K562 (cell line): Measurements from ENCODE around the gene RAB32. TPM values are rescaled to one million over a fixed set of nuclear protein-coding genes. Genes with fewer than 3 reads are reported as not detected.

Experiments used
- CCNT2 ChIP-seq: IDR thresholded peaks from 2 replicates; pipeline ENCODE4 v1.6.1; 2011; ENCODE audit warnings: borderline replicate concordance, low read depth, mild to moderate bottlenecking, moderate library complexity, mixed read lengths, low read length; ENCODE audit not compliant: insufficient read length; ENCODE audit errors: extremely low read depth
- CTBP1 ChIP-seq: fragments of 450-650 bp; IDR thresholded peaks from 2 replicates; pipeline ENCODE4 v1.6.1; 2016; ENCODE audit warnings: borderline replicate concordance
- CXXC5 ChIP-seq: fragments of 250-450 bp; sonication (Bioruptor Pico); IDR thresholded peaks from 2 replicates; pipeline ENCODE4 v1.8.0; 2022; ENCODE audit warnings: inconsistent platforms, mild to moderate bottlenecking, moderate library complexity
- ETV5 ChIP-seq: sonication (generic); formaldehyde crosslinking; IDR thresholded peaks from 2 replicates; pipeline ENCODE4 v1.4.0; 2020; ENCODE audit warnings: low read depth, mild to moderate bottlenecking, missing genetic modification reagents
- HDAC8 ChIP-seq: fragments of 450-650 bp; IDR thresholded peaks from 2 replicates; pipeline ENCODE4 v1.6.1; 2016; ENCODE audit warnings: mild to moderate bottlenecking, missing genetic modification characterization, moderate library complexity, missing compliant biosample characterization
- MAZ ChIP-seq, 2 experiments: fragments of 450-650 bp in 1 of 2; sonication (generic) in 1 of 2; formaldehyde crosslinking; IDR thresholded peaks in 1 of 2; conservative IDR thresholded peaks in 1 of 2; 2 replicates each; pipeline versions ENCODE4 v1.4.0 to v1.5.0; 2020; ENCODE audit warnings: mild to moderate bottlenecking in 1 of 2, missing genetic modification reagents in 1 of 2
- PHF8 ChIP-seq: fragments of 200-600 bp; sonication (generic); IDR thresholded peaks from 2 replicates; pipeline ENCODE4 v1.6.1; 2012; ENCODE audit warnings: mixed run types, mild to moderate bottlenecking, inconsistent platforms, low read length, moderate library complexity, borderline replicate concordance
- PHTF2 ChIP-seq: fragments of 250-450 bp; sonication (Bioruptor Pico); IDR thresholded peaks from 2 replicates; pipeline ENCODE4 v1.5.0; 2021; ENCODE audit warnings: mild to moderate bottlenecking
- RB1 ChIP-seq: fragments of 450-650 bp; IDR thresholded peaks from 2 replicates; pipeline ENCODE4 v1.6.1; 2017; ENCODE audit warnings: low read depth, mild to moderate bottlenecking
- SMC3 ChIP-seq: conservative IDR thresholded peaks from 2 replicates; pipeline ENCODE4 v1.6.1; 2011; ENCODE audit warnings: low read depth, low read length, improper control_type of control experiment; ENCODE audit not compliant: insufficient read depth
- TARDBP ChIP-seq: fragments of 450-650 bp; IDR thresholded peaks from 2 replicates; pipeline ENCODE4 v1.6.1; 2016
- ZFX ChIP-seq: sonication (generic); formaldehyde crosslinking; IDR thresholded peaks from 2 replicates; pipeline ENCODE4 v1.8.0; 2022; ENCODE audit warnings: mild to moderate bottlenecking, missing genetic modification reagents, moderate library complexity
- ZNF583 ChIP-seq: fragments of 250-450 bp; sonication (Bioruptor Pico); IDR thresholded peaks from 2 replicates; pipeline ENCODE4 v1.4.0; 2020
- polyA plus RNA-seq, 8 experiments: library from polyadenylated mRNA; depleted of rRNA in 4 of 8; stranded (reverse) in 5 of 8; unstranded in 3 of 8; fragments of >200 nt; fragmentation: Nextera tagmentation in 2 of 8; fragmentation: Illumina TruSeq in 1 of 8; extraction: Ambion mirVana in 2 of 8; extraction: Trizol in 1 of 8; gene quantifications; 2 replicates each; pipeline versions ENCODE4 v1.2.1 to v1.2.3, GENCODE V29; 2011 to 2014; ENCODE audit warnings: inconsistent platforms in 1 of 8, missing spikeins in 1 of 8
- total RNA-seq, 7 experiments: library from RNA; depleted of rRNA in 6 of 7; stranded (reverse); fragments of >200 nt in 6 of 7; fragmentation: Illumina TruSeq in 2 of 7; extraction: Trizol in 2 of 7; gene quantifications; 2 replicates each; pipeline versions ENCODE4 v1.2.1 to v1.2.3, GENCODE V29; 2011 to 2021; ENCODE audit warnings: low replicate concordance in 1 of 7
- TF ChIP-seq, protein P1 (sequence below): fragments of 450-650 bp; IDR thresholded peaks from 2 replicates; pipeline ENCODE4 v1.6.1; 2018; ENCODE audit not compliant: partially characterized antibody
- TF ChIP-seq, protein P2 (sequence below): fragments of 150-350 bp; conservative IDR thresholded peaks from 2 replicates; pipeline ENCODE4 v1.6.1; 2014; ENCODE audit warnings: low read length
- TF ChIP-seq, protein P3 (sequence below): fragments of 250-450 bp; sonication (Bioruptor Pico); IDR thresholded peaks from 2 replicates; pipeline ENCODE4 v1.5.1; 2021; ENCODE audit warnings: mild to moderate bottlenecking
- TF ChIP-seq, protein P4 (sequence below): sonication (generic); formaldehyde crosslinking; IDR thresholded peaks from 2 replicates; pipeline ENCODE4 v1.8.1; 2023; ENCODE audit warnings: mild to moderate bottlenecking, missing genetic modification reagents

RAB32 gene
- total and polyA plus RNA-seq, 9 of the 15 experiments (the other 6 are each of a cell fraction or from before 2014, with no cell fraction given), result 2.5 to 16.6 (median 11.0) TPM

DNA sequence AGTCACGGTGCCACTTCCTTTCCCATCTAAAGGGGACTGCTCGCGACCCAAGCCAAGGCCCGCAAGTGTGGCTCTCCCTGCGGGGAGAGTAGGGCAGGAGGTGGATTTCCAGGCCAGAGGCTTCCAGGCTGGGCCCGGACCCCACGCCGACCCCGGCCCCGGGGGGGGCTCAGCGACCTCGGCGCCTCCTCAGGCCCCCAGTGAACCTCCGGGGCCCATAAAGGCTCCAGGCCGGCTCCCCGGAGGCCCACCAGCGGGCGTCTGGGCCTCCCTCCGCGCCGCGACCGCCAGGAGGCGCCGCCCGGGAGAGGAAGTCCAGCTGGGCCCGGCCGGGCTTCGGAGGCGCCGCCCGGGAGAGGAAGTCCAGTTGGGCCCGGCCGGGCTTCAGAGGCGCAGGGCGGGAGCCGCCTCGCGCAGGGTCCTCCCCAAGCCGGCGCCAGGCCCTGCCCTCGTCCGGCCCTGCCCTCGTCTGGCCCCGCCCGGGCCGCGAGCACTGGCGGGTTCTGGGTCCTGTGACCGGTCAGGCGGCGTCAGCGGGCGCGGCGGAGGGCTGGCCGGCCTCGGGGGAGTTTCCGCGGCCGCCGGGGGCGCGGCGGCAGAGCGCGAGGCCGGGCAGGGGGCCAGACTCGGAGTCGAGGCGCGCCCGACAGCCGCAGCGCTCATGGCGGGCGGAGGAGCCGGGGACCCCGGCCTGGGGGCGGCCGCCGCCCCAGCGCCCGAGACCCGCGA lies at the start of gene RAB32 (continued):
- peak; percentile 65; the same call in 1 of the 2 replicates for TF ChIP-seq PHF8
- peak; percentile 67; the same call in 1 of the 2 replicates for TF ChIP-seq ETV5 (CRISPR knock-in tag)
- TF ChIP-seq CCNT2, result peak; percentile 94
- peak; percentile 95 for TF ChIP-seq ZFX (CRISPR knock-in tag)
- peak; percentile 73 to 90 for TF ChIP-seq MAZ (CRISPR knock-in tag; conservative IDR thresholded peaks at IDR 0.05 in 1 of 2, IDR thresholded peaks at IDR 0.05 in 1 of 2)
- TF ChIP-seq, protein P1, sequence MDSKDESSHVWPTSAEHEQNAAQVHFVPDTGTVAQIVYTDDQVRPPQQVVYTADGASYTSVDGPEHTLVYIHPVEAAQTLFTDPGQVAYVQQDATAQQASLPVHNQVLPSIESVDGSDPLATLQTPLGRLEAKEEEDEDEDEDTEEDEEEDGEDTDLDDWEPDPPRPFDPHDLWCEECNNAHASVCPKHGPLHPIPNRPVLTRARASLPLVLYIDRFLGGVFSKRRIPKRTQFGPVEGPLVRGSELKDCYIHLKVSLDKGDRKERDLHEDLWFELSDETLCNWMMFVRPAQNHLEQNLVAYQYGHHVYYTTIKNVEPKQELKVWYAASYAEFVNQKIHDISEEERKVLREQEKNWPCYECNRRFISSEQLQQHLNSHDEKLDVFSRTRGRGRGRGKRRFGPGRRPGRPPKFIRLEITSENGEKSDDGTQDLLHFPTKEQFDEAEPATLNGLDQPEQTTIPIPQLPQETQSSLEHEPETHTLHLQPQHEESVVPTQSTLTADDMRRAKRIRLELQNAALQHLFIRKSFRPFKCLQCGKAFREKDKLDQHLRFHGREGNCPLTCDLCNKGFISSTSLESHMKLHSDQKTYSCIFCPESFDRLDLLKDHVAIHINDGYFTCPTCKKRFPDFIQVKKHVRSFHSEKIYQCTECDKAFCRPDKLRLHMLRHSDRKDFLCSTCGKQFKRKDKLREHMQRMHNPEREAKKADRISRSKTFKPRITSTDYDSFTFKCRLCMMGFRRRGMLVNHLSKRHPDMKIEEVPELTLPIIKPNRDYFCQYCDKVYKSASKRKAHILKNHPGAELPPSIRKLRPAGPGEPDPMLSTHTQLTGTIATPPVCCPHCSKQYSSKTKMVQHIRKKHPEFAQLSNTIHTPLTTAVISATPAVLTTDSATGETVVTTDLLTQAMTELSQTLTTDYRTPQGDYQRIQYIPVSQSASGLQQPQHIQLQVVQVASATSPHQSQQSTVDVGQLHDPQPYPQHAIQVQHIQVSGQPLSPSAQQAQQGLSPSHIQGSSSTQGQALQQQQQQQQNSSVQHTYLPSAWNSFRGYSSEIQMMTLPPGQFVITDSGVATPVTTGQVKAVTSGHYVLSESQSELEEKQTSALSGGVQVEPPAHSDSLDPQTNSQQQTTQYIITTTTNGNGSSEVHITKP, result peak; percentile 53
- TF ChIP-seq, protein P2, sequence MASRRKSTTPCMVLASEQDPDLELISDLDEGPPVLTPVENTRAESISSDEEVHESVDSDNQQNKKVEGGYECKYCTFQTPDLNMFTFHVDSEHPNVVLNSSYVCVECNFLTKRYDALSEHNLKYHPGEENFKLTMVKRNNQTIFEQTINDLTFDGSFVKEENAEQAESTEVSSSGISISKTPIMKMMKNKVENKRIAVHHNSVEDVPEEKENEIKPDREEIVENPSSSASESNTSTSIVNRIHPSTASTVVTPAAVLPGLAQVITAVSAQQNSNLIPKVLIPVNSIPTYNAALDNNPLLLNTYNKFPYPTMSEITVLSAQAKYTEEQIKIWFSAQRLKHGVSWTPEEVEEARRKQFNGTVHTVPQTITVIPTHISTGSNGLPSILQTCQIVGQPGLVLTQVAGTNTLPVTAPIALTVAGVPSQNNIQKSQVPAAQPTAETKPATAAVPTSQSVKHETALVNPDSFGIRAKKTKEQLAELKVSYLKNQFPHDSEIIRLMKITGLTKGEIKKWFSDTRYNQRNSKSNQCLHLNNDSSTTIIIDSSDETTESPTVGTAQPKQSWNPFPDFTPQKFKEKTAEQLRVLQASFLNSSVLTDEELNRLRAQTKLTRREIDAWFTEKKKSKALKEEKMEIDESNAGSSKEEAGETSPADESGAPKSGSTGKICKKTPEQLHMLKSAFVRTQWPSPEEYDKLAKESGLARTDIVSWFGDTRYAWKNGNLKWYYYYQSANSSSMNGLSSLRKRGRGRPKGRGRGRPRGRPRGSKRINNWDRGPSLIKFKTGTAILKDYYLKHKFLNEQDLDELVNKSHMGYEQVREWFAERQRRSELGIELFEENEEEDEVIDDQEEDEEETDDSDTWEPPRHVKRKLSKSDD, result no peak
- TF ChIP-seq CTBP1, result peak; percentile 84
- peak; percentile 38; the same call in 1 of the 2 replicates for TF ChIP-seq TARDBP
- TF ChIP-seq ZNF583 (CRISPR knock-in tag), result 0 out of 2 replicates have a peak, but pooled peaks have one; percentile 9
- no peak for TF ChIP-seq HDAC8
- peak; percentile 46 for TF ChIP-seq SMC3
- no peak for TF ChIP-seq PHTF2 (CRISPR knock-in tag)
- TF ChIP-seq CXXC5, result peak; percentile 91
- TF ChIP-seq, protein P3, sequence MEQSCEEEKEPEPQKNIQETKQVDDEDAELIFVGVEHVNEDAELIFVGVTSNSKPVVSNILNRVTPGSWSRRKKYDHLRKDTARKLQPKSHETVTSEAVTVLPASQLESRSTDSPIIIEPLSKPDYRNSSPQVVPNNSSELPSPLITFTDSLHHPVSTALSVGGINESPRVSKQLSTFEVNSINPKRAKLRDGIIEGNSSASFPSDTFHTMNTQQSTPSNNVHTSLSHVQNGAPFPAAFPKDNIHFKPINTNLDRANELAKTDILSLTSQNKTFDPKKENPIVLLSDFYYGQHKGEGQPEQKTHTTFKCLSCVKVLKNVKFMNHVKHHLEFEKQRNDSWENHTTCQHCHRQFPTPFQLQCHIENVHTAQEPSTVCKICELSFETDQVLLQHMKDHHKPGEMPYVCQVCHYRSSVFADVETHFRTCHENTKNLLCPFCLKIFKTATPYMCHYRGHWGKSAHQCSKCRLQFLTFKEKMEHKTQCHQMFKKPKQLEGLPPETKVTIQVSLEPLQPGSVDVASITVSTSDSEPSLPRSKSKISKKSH (CRISPR knock-in tag), result no peak
- TF ChIP-seq RB1, result peak; percentile 87
- TF ChIP-seq, protein P4, sequence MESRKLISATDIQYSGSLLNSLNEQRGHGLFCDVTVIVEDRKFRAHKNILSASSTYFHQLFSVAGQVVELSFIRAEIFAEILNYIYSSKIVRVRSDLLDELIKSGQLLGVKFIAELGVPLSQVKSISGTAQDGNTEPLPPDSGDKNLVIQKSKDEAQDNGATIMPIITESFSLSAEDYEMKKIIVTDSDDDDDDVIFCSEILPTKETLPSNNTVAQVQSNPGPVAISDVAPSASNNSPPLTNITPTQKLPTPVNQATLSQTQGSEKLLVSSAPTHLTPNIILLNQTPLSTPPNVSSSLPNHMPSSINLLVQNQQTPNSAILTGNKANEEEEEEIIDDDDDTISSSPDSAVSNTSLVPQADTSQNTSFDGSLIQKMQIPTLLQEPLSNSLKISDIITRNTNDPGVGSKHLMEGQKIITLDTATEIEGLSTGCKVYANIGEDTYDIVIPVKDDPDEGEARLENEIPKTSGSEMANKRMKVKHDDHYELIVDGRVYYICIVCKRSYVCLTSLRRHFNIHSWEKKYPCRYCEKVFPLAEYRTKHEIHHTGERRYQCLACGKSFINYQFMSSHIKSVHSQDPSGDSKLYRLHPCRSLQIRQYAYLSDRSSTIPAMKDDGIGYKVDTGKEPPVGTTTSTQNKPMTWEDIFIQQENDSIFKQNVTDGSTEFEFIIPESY (CRISPR knock-in tag), result peak; percentile 65
